PC-3 (cell line): ENCODE data around the gene CFAP210.

Experiments used
- EZH2 ChIP-seq: fragments of 300-600 bp; sonication (generic); IDR thresholded peaks from one replicate; pipeline ENCODE4 v1.6.1; 2017; ENCODE audit warnings: antibody characterized with exemption, mild to moderate bottlenecking, low read length; ENCODE audit not compliant: unreplicated experiment
- EZH2phosphoT487 ChIP-seq: fragments of 300-600 bp; sonication (generic); IDR thresholded peaks from 2 replicates; pipeline ENCODE4 v1.6.1; 2018; ENCODE audit warnings: mild to moderate bottlenecking, antibody characterized with exemption, low read length, borderline replicate concordance
- TF ChIP-seq, protein P1 (sequence below): fragments of 300-600 bp; sonication (generic); conservative IDR thresholded peaks from 2 replicates; pipeline ENCODE4 v1.5.1; 2017; ENCODE audit warnings: antibody characterized with exemption, low read depth, mild to moderate bottlenecking, low read length

GRCh38 chr2:169672406-169672805, 21.8 kb downstream of the CFAP210 start:
- TF ChIP-seq EZH2phosphoT487 (no peak), EZH2 (no peak)
- TF ChIP-seq, protein P1, sequence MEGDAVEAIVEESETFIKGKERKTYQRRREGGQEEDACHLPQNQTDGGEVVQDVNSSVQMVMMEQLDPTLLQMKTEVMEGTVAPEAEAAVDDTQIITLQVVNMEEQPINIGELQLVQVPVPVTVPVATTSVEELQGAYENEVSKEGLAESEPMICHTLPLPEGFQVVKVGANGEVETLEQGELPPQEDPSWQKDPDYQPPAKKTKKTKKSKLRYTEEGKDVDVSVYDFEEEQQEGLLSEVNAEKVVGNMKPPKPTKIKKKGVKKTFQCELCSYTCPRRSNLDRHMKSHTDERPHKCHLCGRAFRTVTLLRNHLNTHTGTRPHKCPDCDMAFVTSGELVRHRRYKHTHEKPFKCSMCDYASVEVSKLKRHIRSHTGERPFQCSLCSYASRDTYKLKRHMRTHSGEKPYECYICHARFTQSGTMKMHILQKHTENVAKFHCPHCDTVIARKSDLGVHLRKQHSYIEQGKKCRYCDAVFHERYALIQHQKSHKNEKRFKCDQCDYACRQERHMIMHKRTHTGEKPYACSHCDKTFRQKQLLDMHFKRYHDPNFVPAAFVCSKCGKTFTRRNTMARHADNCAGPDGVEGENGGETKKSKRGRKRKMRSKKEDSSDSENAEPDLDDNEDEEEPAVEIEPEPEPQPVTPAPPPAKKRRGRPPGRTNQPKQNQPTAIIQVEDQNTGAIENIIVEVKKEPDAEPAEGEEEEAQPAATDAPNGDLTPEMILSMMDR = no peak
